IMR-90 (cell line): ENCODE results near the gene CSNK2B. TPM values are rescaled to one million over a fixed set of nuclear protein-coding genes. Genes with fewer than 3 reads are reported as not detected.

Experiments used
- ATAC-seq: fragments of 200-7000 bp; cut with Tn5 transposase; 2 replicates; pipeline ENCODE4 v1.9.1; 2020; ENCODE audit warnings: low read depth, mild to moderate bottlenecking, moderate library complexity
- BruUV-seq: library from RNA; stranded (reverse); fragments of 400-500 nt; replicated peaks from 2 replicates; lab custom pipeline; 2021; lab: Mats Ljungman, UMichigan
- CTCF ChIA-PET: fragments of 300-600 bp; formaldehyde crosslinking; extraction: SDS; loops from one replicate; lab custom pipeline; 2021; ENCODE audit warnings: antibody characterized with exemption; lab: Yijun Ruan, JAX
- POLR2A ChIA-PET: fragments of 300-600 bp; sonication (Branson Sonifier 250); formaldehyde crosslinking; loops from one replicate; lab custom pipeline; 2022; ENCODE audit warnings: antibody characterized with exemption; ENCODE audit not compliant: unreplicated experiment; lab: Charles Lee
- DNase-seq: peaks from one replicate; pipeline ENCODE4 v3.0.0; 2013
- H2AFZ ChIP-seq: replicated peaks from 2 replicates; pipeline ENCODE3; 2013; ENCODE audit warnings: low read length, mild to moderate bottlenecking; ENCODE audit not compliant: poor library complexity
- H2AK5ac ChIP-seq: 2 replicates; pipeline ENCODE4 v1.6.1; 2013; ENCODE audit warnings: low read depth, low read length, inconsistent platforms
- H2AK9ac ChIP-seq: replicated peaks from 2 replicates; pipeline ENCODE3; 2013; ENCODE audit warnings: mild to moderate bottlenecking, low read depth, low read length, moderate library complexity; ENCODE audit not compliant: poor library complexity
- H2BK120ac ChIP-seq: 2 replicates; pipeline ENCODE4 v1.6.1; 2013; ENCODE audit warnings: low read depth, low read length, inconsistent platforms
- H2BK15ac ChIP-seq: 3 replicates; pipeline ENCODE4 v1.6.1; 2013; ENCODE audit warnings: low read depth, low read length, inconsistent platforms
- H2BK20ac ChIP-seq: 2 replicates; pipeline ENCODE4 v1.6.1; 2013; ENCODE audit warnings: low read depth, mild to moderate bottlenecking, inconsistent platforms, low read length, moderate library complexity
- H2BK5ac ChIP-seq: 2 replicates; pipeline ENCODE4 v1.6.1; 2013; ENCODE audit warnings: mild to moderate bottlenecking, low read depth, low read length, inconsistent platforms; ENCODE audit not compliant: poor library complexity, severe bottlenecking
- H3K14ac ChIP-seq: replicated peaks from 2 replicates; pipeline ENCODE4 v1.6.1; 2013; ENCODE audit warnings: low read depth, low read length, inconsistent platforms
- H3K18ac ChIP-seq: 2 replicates; pipeline ENCODE4 v1.6.1; 2013; ENCODE audit warnings: low read depth, low read length, control low read depth
- H3K23ac ChIP-seq: 2 replicates; pipeline ENCODE4 v1.6.1; 2013; ENCODE audit warnings: low read depth, low read length, inconsistent platforms
- H3K27ac ChIP-seq: 2 replicates; pipeline ENCODE4 v1.5.1; 2013; ENCODE audit warnings: mild to moderate bottlenecking, control low read depth, low read length; ENCODE audit not compliant: insufficient read depth
- H3K27me3 ChIP-seq: 2 replicates; pipeline ENCODE4 v1.6.1; 2013; ENCODE audit warnings: low read length; ENCODE audit not compliant: control insufficient read depth, insufficient read depth
- H3K36me3 ChIP-seq: 2 replicates; pipeline ENCODE4 v1.6.1; 2013; ENCODE audit warnings: low read length, mixed read lengths; ENCODE audit not compliant: control insufficient read depth, insufficient read depth
- H3K4ac ChIP-seq: 2 replicates; pipeline ENCODE4 v1.6.1; 2013; ENCODE audit warnings: low read depth, low read length, inconsistent platforms
- H3K4me1 ChIP-seq: 2 replicates; pipeline ENCODE4 v1.6.1; 2013; ENCODE audit warnings: low read length, mixed read lengths; ENCODE audit not compliant: control insufficient read depth, insufficient read depth
- H3K4me2 ChIP-seq: 2 replicates; pipeline ENCODE4 v1.6.1; 2013; ENCODE audit warnings: low read depth, mild to moderate bottlenecking, control low read depth, low read length, moderate library complexity
- H3K4me3 ChIP-seq: 2 replicates; pipeline ENCODE4 v1.5.1; 2013; ENCODE audit warnings: low read depth, mild to moderate bottlenecking, control low read depth, low read length, moderate library complexity; ENCODE audit not compliant: insufficient read depth
- H3K56ac ChIP-seq: 2 replicates; pipeline ENCODE4 v1.6.1; 2013; ENCODE audit warnings: low read length, inconsistent platforms; ENCODE audit not compliant: insufficient read depth; ENCODE audit errors: extremely low read depth
- H3K79me1 ChIP-seq, 2 experiments: 2 replicates each; pipeline ENCODE4 v1.6.1; 2013; ENCODE audit warnings: low read length in 2 of 2, inconsistent platforms in 1 of 2, low read depth in 1 of 2
- H3K9ac ChIP-seq: 2 replicates; pipeline ENCODE4 v1.6.1; 2013; ENCODE audit warnings: low read depth, low read length, control low read depth
- H3K9me1 ChIP-seq: 2 replicates; pipeline ENCODE4 v1.6.1; 2013; ENCODE audit warnings: low read length, inconsistent platforms; ENCODE audit not compliant: insufficient read depth
- H3K9me3 ChIP-seq: 2 replicates; pipeline ENCODE4 v1.6.1; 2013; ENCODE audit warnings: low read length; ENCODE audit not compliant: control insufficient read depth, insufficient read depth
- H4K20me1 ChIP-seq: 2 replicates; pipeline ENCODE4 v1.6.1; 2013; ENCODE audit warnings: low read length, inconsistent platforms; ENCODE audit not compliant: insufficient read depth
- H4K5ac ChIP-seq: 2 replicates; pipeline ENCODE4 v1.6.1; 2013; ENCODE audit warnings: mild to moderate bottlenecking, low read depth, low read length, control low read depth
- H4K8ac ChIP-seq, 2 experiments: 2 replicates each; pipeline ENCODE4 v1.6.1; 2013; ENCODE audit warnings: low read depth in 2 of 2, low read length in 2 of 2, control low read depth in 1 of 2, inconsistent platforms in 1 of 2
- H4K91ac ChIP-seq: 2 replicates; pipeline ENCODE4 v1.6.1; 2013; ENCODE audit warnings: low read depth, low read length, inconsistent platforms; ENCODE audit not compliant: insufficient read depth
- BHLHE40 ChIP-seq: fragments of 150-350 bp; IDR thresholded peaks from 2 replicates; pipeline ENCODE4 v1.6.1; 2016; ENCODE audit warnings: mild to moderate bottlenecking, low read depth, low read length
- FOS ChIP-seq: fragments of 150-350 bp; IDR thresholded peaks from 2 replicates; pipeline ENCODE4 v1.6.1; 2016; ENCODE audit warnings: low read depth, low read length
- MAZ ChIP-seq: IDR thresholded peaks from 2 replicates; pipeline ENCODE4 v1.6.1; 2012; ENCODE audit warnings: low read depth, mild to moderate bottlenecking, low read length, improper control_type of control experiment, moderate library complexity, borderline replicate concordance
- NFE2L2 ChIP-seq: fragments of 150-350 bp; IDR thresholded peaks from 2 replicates; pipeline ENCODE4 v1.6.1; 2016; ENCODE audit warnings: low read depth, mild to moderate bottlenecking, low read length
- POLR2A ChIP-seq: IDR thresholded peaks from 2 replicates; pipeline ENCODE4 v1.6.1; 2012; ENCODE audit warnings: mild to moderate bottlenecking, low read depth, low read length
- RAD21 ChIP-seq: IDR thresholded peaks from 2 replicates; pipeline ENCODE4 v1.6.1; 2012; ENCODE audit warnings: low read length, improper control_type of control experiment
- RFX5 ChIP-seq: IDR thresholded peaks from 2 replicates; pipeline ENCODE4 v1.8.0; 2012; ENCODE audit warnings: low read depth, mild to moderate bottlenecking, low read length, moderate library complexity
- USF2 ChIP-seq: fragments of 150-350 bp; IDR thresholded peaks from 2 replicates; pipeline ENCODE4 v1.6.1; 2017; ENCODE audit warnings: mild to moderate bottlenecking, antibody characterized with exemption, low read length, low read depth
- WGBS, 2 experiments: methylation state at CpG; one replicate each; pipeline versions ENCODE4 v1.1.5 to v1.1.7; 2013; ENCODE audit warnings: missing lambda C conversion rate in 2 of 2; ENCODE audit not compliant: insufficient read length in 1 of 2; ENCODE audit errors: extremely low coverage in 2 of 2; 5-methylcytosine and 5-hydroxymethylcytosine counted together
- dilution Hi-C: fragments of 300-500 bp; cut with HindIII; formaldehyde crosslinking; loops from one replicate; pipeline ENCODE4 v1.14.3; 2018; ENCODE audit warnings: low sequenced_read_pairs; ENCODE audit not compliant: unreplicated experiment
- in situ Hi-C: fragments of 300-500 bp; cut with MboI; formaldehyde crosslinking; loops from 3 replicates; pipeline ENCODE4 v1.14.3; 2019; ENCODE audit warnings: low sequenced_read_pairs, inconsistent platforms, mixed read lengths
- intact Hi-C: fragments of 100-400 bp; cut with micrococcal nuclease; formaldehyde crosslinking; loops from 2 replicates; pipeline ENCODE4 v1.10.0; 2022
- polyA plus RNA-seq, 3 experiments: library from polyadenylated mRNA; depleted of rRNA; stranded (reverse); fragments of >200 nt; gene quantifications; 2 replicates each; pipeline ENCODE4 v1.2.3, GENCODE V29; 2012; ENCODE audit warnings: low replicate concordance in 1 of 3
- total RNA-seq: library from RNA; depleted of rRNA; stranded (reverse); fragments of >200 nt; gene quantifications from 2 replicates; pipeline ENCODE4 v1.2.3, GENCODE V29; 2012
- TF ChIP-seq, protein P1 (sequence below): fragments of 150-350 bp; IDR thresholded peaks from 2 replicates; pipeline ENCODE4 v1.6.1; 2016; ENCODE audit warnings: low read depth, mild to moderate bottlenecking, low read length, moderate library complexity, borderline replicate concordance
- TF ChIP-seq, protein P2 (sequence below): conservative IDR thresholded peaks from 2 replicates; pipeline ENCODE4 v1.5.1; 2012; ENCODE audit warnings: mild to moderate bottlenecking, low read depth, low read length, improper control_type of control experiment

CSNK2B gene
- total and polyA plus RNA-seq, 2 of the 4 experiments (the other 2 are of a cell fraction), result 194 to 240 TPM

- Histone ChIP-seq H2AFZ (no peak overlapping the region), H3K14ac (no peak overlapping the region), H4K91ac (no peak overlapping the region), H2BK5ac (no peak overlapping the region), H3K18ac (no peak overlapping the region), H3K4me2 (no peak overlapping the region), H4K20me1 (no peaks in the 10 kb centered on the region), H3K36me3 (no peaks in the 10 kb centered on the region), H2BK120ac (no peak overlapping the region), H2BK20ac (no peak overlapping the region), H3K56ac (no peak overlapping the region), H3K27me3 (peaks cover 11% of the 10 kb centered on the region), H3K79me1 (no peaks in the 10 kb centered on the region), H2BK15ac (no peak overlapping the region), H2AK9ac (peak overlapping the region; percentile 50), H3K9me1 (peaks cover 4% of the 10 kb centered on the region; the same call in 1 of the 2 replicates), H2AK5ac (no peak overlapping the region), H3K9ac (no peak overlapping the region), H4K8ac (no peak overlapping the region), H3K9me3 (no peaks in the 10 kb centered on the region), H3K4me1 (no peaks in the 10 kb centered on the region), H3K4me3 (no peak overlapping the region), H3K23ac (no peak overlapping the region), H3K27ac (no peak overlapping the region), H3K4ac (no peak overlapping the region), H4K5ac (no peak overlapping the region)
- BruUV-seq, result no TSS peak
- no peak for TF ChIP-seq USF2
- TF ChIP-seq, protein P1, sequence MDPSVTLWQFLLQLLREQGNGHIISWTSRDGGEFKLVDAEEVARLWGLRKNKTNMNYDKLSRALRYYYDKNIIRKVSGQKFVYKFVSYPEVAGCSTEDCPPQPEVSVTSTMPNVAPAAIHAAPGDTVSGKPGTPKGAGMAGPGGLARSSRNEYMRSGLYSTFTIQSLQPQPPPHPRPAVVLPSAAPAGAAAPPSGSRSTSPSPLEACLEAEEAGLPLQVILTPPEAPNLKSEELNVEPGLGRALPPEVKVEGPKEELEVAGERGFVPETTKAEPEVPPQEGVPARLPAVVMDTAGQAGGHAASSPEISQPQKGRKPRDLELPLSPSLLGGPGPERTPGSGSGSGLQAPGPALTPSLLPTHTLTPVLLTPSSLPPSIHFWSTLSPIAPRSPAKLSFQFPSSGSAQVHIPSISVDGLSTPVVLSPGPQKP, result no peak
- TF ChIP-seq, protein P2, sequence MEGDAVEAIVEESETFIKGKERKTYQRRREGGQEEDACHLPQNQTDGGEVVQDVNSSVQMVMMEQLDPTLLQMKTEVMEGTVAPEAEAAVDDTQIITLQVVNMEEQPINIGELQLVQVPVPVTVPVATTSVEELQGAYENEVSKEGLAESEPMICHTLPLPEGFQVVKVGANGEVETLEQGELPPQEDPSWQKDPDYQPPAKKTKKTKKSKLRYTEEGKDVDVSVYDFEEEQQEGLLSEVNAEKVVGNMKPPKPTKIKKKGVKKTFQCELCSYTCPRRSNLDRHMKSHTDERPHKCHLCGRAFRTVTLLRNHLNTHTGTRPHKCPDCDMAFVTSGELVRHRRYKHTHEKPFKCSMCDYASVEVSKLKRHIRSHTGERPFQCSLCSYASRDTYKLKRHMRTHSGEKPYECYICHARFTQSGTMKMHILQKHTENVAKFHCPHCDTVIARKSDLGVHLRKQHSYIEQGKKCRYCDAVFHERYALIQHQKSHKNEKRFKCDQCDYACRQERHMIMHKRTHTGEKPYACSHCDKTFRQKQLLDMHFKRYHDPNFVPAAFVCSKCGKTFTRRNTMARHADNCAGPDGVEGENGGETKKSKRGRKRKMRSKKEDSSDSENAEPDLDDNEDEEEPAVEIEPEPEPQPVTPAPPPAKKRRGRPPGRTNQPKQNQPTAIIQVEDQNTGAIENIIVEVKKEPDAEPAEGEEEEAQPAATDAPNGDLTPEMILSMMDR, result no peak
- no peak for TF ChIP-seq POLR2A
- no peak for TF ChIP-seq NFE2L2
- TF ChIP-seq MAZ, result no peak
- no peak for TF ChIP-seq BHLHE40
- no peak for TF ChIP-seq RFX5
- TF ChIP-seq RAD21, result no peak
- TF ChIP-seq FOS, result no peak
- ATAC-seq (no peak), DNase-seq (no peak)
- no CpG with 5 or more reads among the region's 6 CpGs for WGBS, 2 experiments
- in situ Hi-C loops, result no loop called here
- intact Hi-C loops, result no loop called here
- POLR2A ChIA-PET, result no interaction called here
- dilution Hi-C loops, result no loop called here
- CTCF ChIA-PET, result no interaction called here
These were observed 53.1 kb downstream of the CSNK2B start for GRCh38 chr6:31719001-31719400.
